Gastroesophageal sphincter (tissue), 3 donors: ENCODE measurements around the gene ZNF358.

Experiments
- CTCF ChIP-seq, 4 experiments: fragments of 200-600 bp in 2 of 4; fragments of 450-650 bp in 2 of 4; sonication (generic) in 1 of 4; IDR thresholded peaks; one replicate each; pipeline ENCODE4 v1.5.1; 2017 to 2019; ENCODE audit warnings: antibody characterized with exemption in 4 of 4, mild to moderate bottlenecking in 2 of 4, moderate library complexity in 2 of 4
- POLR2A ChIP-seq, 2 donors: fragments of 450-650 bp; IDR thresholded peaks; one replicate each; pipeline ENCODE4 v1.6.1; 2017; ENCODE audit warnings: antibody characterized with exemption in 2 of 2, mild to moderate bottlenecking in 2 of 2, moderate library complexity in 1 of 2

DNA sequence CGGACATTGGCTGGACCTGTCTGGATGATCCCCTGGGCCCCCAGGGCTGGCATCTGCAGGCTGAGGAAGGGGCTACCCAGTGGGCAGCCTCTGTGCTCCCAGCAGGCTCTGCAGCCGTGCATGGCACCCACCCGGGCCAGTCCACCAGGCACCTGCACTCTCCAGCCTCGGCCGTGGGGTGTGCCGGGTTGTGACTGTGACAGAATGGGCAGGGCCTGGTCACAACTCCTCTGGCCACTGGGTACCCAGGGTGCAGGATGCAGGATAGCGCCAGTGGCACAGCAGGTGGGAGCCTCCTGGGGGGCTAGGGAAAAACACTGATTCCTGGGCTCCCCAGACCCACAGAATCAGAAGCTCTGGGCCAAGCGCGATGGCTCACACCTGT lies 37.1 kb upstream of the ZNF358 start:
- no peak for TF ChIP-seq CTCF (IDR thresholded peaks at IDR 0.05)
- no peak for TF ChIP-seq POLR2A (IDR thresholded peaks at IDR 0.05)
